ENCODE data around the gene LRRC17. TPM values are rescaled to one million over a fixed set of nuclear protein-coding genes. Genes with fewer than 3 reads are reported as not detected.

LRRC17 gene
- total and polyA plus RNA-seq, 2 of the 4 experiments (the other 2 are of a cell fraction) = 250 to 280 TPM

DNA sequence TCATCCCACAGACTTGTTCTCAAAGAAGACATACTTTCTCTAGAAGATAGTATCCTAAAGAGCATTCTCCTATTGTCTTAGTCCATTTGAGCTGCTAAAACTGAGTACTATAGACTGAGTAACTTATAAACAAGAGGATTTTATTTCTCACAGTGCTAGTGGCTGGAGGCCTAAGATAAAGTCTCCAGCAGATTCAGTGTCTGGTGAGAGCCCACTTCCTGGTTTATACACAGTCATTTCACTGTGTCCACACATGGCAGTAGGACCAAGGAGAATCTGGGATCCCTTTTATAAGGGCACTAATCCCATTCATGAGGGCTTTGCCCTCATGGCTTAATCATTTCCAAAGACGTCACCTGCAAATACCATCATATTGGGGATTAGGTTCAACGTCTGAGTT lies 68.7 kb downstream of the LRRC17 start:
- H4K91ac ChIP-seq (ENCODE audit: insufficient read depth, low read depth, low read length) = no peak overlapping the region
- WGBS, 2 experiments (ENCODE audit: extremely low coverage in 2 of 2, insufficient read length in 1 of 2) = no CpG with 5 or more reads among the region's 2 CpGs
- TF ChIP-seq FOS (IDR thresholded peaks at IDR 0.05; ENCODE audit: low read depth, low read length) (no peak), MAZ (IDR thresholded peaks at IDR 0.05; ENCODE audit: borderline replicate concordance, low read depth, low read length) (no peak), MAFK (IDR thresholded peaks at IDR 0.05; ENCODE audit: low read depth, low read length) (no peak)
- no peak overlapping the region for H4K5ac ChIP-seq (ENCODE audit: low read depth, low read length)
- H3K9me1 ChIP-seq (ENCODE audit: insufficient read depth, low read length) = no peaks in the 10 kb centered on the region
- H4K20me1 ChIP-seq (ENCODE audit: insufficient read depth, low read length) = no peaks in the 10 kb centered on the region
- no peaks in the 10 kb centered on the region for H3K36me3 ChIP-seq (ENCODE audit: control insufficient read depth, insufficient read depth, low read length)
- no peak overlapping the region for H3K4ac ChIP-seq (ENCODE audit: low read depth, low read length)
- no peak overlapping the region for H3K56ac ChIP-seq (ENCODE audit: extremely low read depth, insufficient read depth, low read length)
- H2AFZ ChIP-seq (replicated peaks; ENCODE audit: low read length, poor library complexity) = no peak overlapping the region
- H2BK120ac ChIP-seq (ENCODE audit: low read depth, low read length) = no peak overlapping the region
- no TSS peak for BruUV-seq (replicated peaks)
- in situ Hi-C loops (cut with MboI; ENCODE audit: low sequenced_read_pairs) = no loop called here
- CTCF ChIA-PET = no interaction called here
- no peaks in the 10 kb centered on the region for H3K27me3 ChIP-seq (ENCODE audit: control insufficient read depth, insufficient read depth, low read length)
- dilution Hi-C loops (cut with HindIII; ENCODE audit: low sequenced_read_pairs, unreplicated experiment) = no loop called here
- intact Hi-C loops (cut with micrococcal nuclease) = no loop called here
- H3K4me1 ChIP-seq (ENCODE audit: control insufficient read depth, insufficient read depth, low read length) = no peaks in the 10 kb centered on the region; the same call in 1 of the 2 replicates
- H2AK9ac ChIP-seq (replicated peaks; ENCODE audit: low read depth, low read length, poor library complexity) = no peak overlapping the region
- no peak overlapping the region for H3K4me3 ChIP-seq (ENCODE audit: insufficient read depth, low read depth, low read length)
- H4K8ac ChIP-seq (ENCODE audit: low read depth in 2 of 2, low read length in 2 of 2) = no peak overlapping the region
- no peak overlapping the region for H2AK5ac ChIP-seq (ENCODE audit: low read depth, low read length)
- no peak overlapping the region for H3K23ac ChIP-seq (ENCODE audit: low read depth, low read length)
- H3K18ac ChIP-seq (ENCODE audit: low read depth, low read length) = no peak overlapping the region
- H3K4me2 ChIP-seq (ENCODE audit: low read depth, low read length) = no peak overlapping the region
- no peak overlapping the region for H2BK20ac ChIP-seq (ENCODE audit: low read depth, low read length)
- no peak overlapping the region for H3K9ac ChIP-seq (ENCODE audit: low read depth, low read length)
- DNase-seq (no peak), ATAC-seq (ENCODE audit: low read depth) (no peak)
- H3K9me3 ChIP-seq (ENCODE audit: control insufficient read depth, insufficient read depth, low read length) = peaks cover 2% of the 10 kb centered on the region; the same call in 1 of the 2 replicates
- H3K79me1 ChIP-seq (ENCODE audit: low read depth in 1 of 2, low read length in 2 of 2) = no peaks in the 10 kb centered on the region
- no peak overlapping the region for H3K14ac ChIP-seq (replicated peaks; ENCODE audit: low read depth, low read length)
- H2BK15ac ChIP-seq (ENCODE audit: low read depth, low read length) = no peak overlapping the region
- POLR2A ChIA-PET (ENCODE audit: unreplicated experiment) = no interaction called here
- no peak overlapping the region for H2BK5ac ChIP-seq (ENCODE audit: low read depth, low read length, poor library complexity, severe bottlenecking)
- H3K27ac ChIP-seq (ENCODE audit: insufficient read depth, low read length) = no peak overlapping the region

Measured in IMR-90 (cell line).